OCI-LY3 (cell line): ENCODE data around the gene MAPKAPK2.

ENCODE experiments used
- H2AFZ ChIP-seq: fragments of 200-600, 300-600 bp; shearing (Covaris generic); 2 replicates; pipeline ENCODE4 v1.6.0; 2014; ENCODE audit warnings: antibody characterized with exemption, low read depth, low read length
- H3K27ac ChIP-seq: fragments of 200-600, 300-600 bp; sonication (generic); 2 replicates; pipeline ENCODE4 v1.5.1; 2014; ENCODE audit warnings: mild to moderate bottlenecking, low read length, moderate library complexity, mixed read lengths
- H3K27me3 ChIP-seq: fragments of 200-600, 300-600 bp; sonication (generic); 2 replicates; pipeline ENCODE4 v1.6.1; 2014; ENCODE audit warnings: low read depth, low read length, mixed read lengths
- H3K36me3 ChIP-seq: fragments of 200-600, 300-600 bp; sonication (generic); replicated peaks from 2 replicates; pipeline ENCODE3; 2014; ENCODE audit warnings: low read depth, low read length, mixed read lengths
- H3K4me1 ChIP-seq: fragments of 300-600, 200-600 bp; sonication (generic); 2 replicates; pipeline ENCODE4 v1.6.1; 2014; ENCODE audit warnings: low read length, mixed read lengths
- H3K4me2 ChIP-seq: fragments of 200-600, 300-600 bp; sonication (generic); 2 replicates; pipeline ENCODE4 v1.6.1; 2014; ENCODE audit warnings: low read length, mixed read lengths
- H3K4me3 ChIP-seq: fragments of 300-600, 200-600 bp; sonication (generic); 2 replicates; pipeline ENCODE4 v1.5.1; 2014; ENCODE audit warnings: antibody characterized with exemption, mild to moderate bottlenecking, low read length, moderate library complexity
- H3K79me2 ChIP-seq: fragments of 300-600, 200-600 bp; shearing (Covaris generic); 2 replicates; pipeline ENCODE4 v1.6.1; 2014; ENCODE audit warnings: mild to moderate bottlenecking, low read length, mixed read lengths
- H3K9ac ChIP-seq: fragments of 300-600, 200-600 bp; shearing (Covaris generic); 2 replicates; pipeline ENCODE4 v1.6.0; 2014; ENCODE audit warnings: mild to moderate bottlenecking, low read length, moderate library complexity
- H3K9me3 ChIP-seq: fragments of 200-600, 300-600 bp; shearing (Covaris generic); 2 replicates; pipeline ENCODE4 v1.6.1; 2014; ENCODE audit warnings: low read length, mixed read lengths; ENCODE audit not compliant: insufficient read depth
- H4K20me1 ChIP-seq: fragments of 200-600, 300-600 bp; sonication (generic); 2 replicates; pipeline ENCODE4 v1.6.1; 2016; ENCODE audit warnings: low read length, mixed read lengths; ENCODE audit not compliant: insufficient read depth
- CTCF ChIP-seq: fragments of 200-600, 300-600 bp; sonication (generic); IDR thresholded peaks from 2 replicates; pipeline ENCODE4 v1.5.1; 2014; ENCODE audit warnings: antibody characterized with exemption, low read length, low read depth
- EZH2phosphoT487 ChIP-seq: fragments of 200-600 bp; shearing (Covaris generic); IDR thresholded peaks from 2 replicates; pipeline ENCODE4 v1.6.1; 2018; ENCODE audit warnings: antibody characterized with exemption, mixed run types, low read depth

Gene MAPKAPK2

GRCh38 chr1:206683313-206683712, 1.4 kb upstream of the MAPKAPK2 start:
- Histone ChIP-seq H3K4me3 (peak overlapping the region; percentile 80), H3K9ac (peak overlapping the region; percentile 55), H3K27ac (peak overlapping the region; percentile 70), H3K79me2 (peaks cover 32% of the 10 kb centered on the region), H2AFZ (no peak overlapping the region; the same call in 1 of the 2 replicates), H3K36me3 (no peaks in the 10 kb centered on the region), H3K9me3 (no peaks in the 10 kb centered on the region), H3K4me2 (peak overlapping the region; percentile 94), H3K4me1 (peaks cover 75% of the 10 kb centered on the region), H3K27me3 (peaks cover 11% of the 10 kb centered on the region), H4K20me1 (peaks cover 24% of the 10 kb centered on the region)
- no peak for TF ChIP-seq EZH2phosphoT487
- no peak for TF ChIP-seq CTCF

GRCh38 chr1:206684003-206684402, 702 bp upstream of the MAPKAPK2 start:
- Histone ChIP-seq H3K4me2 (peak overlapping the region; percentile 94), H3K9ac (peak overlapping the region; percentile 55), H3K36me3 (no peaks in the 10 kb centered on the region), H3K9me3 (no peaks in the 10 kb centered on the region), H3K27ac (no peak overlapping the region), H2AFZ (no peak overlapping the region), H3K79me2 (peaks cover 39% of the 10 kb centered on the region), H4K20me1 (peaks cover 31% of the 10 kb centered on the region), H3K27me3 (peaks cover 11% of the 10 kb centered on the region), H3K4me1 (peaks cover 68% of the 10 kb centered on the region), H3K4me3 (peak overlapping the region; percentile 80)
- TF ChIP-seq EZH2phosphoT487 (no peak), CTCF (no peak)

GRCh38 chr1:206685334-206685768, 646 bp downstream of the MAPKAPK2 start:
- Histone ChIP-seq H4K20me1 (peaks cover 44% of the 10 kb centered on the region), H2AFZ (no peak overlapping the region), H3K27ac (peak overlapping the region; percentile 54), H3K4me1 (peaks cover 56% of the 10 kb centered on the region), H3K36me3 (no peaks in the 10 kb centered on the region), H3K27me3 (peaks cover 11% of the 10 kb centered on the region), H3K4me2 (peak overlapping the region; percentile 77), H3K79me2 (peaks cover 52% of the 10 kb centered on the region), H3K9ac (peak overlapping the region; percentile 75), H3K4me3 (peak overlapping the region; percentile 77), H3K9me3 (no peaks in the 10 kb centered on the region)
- TF ChIP-seq CTCF (no peak), EZH2phosphoT487 (no peak)

GRCh38 chr1:206685769-206686477, 1.2 kb downstream of the MAPKAPK2 start:
- Histone ChIP-seq H2AFZ (no peak overlapping the region), H3K36me3 (no peaks in the 10 kb centered on the region), H3K27ac (peak overlapping the region; percentile 54), H4K20me1 (peaks cover 50% of the 10 kb centered on the region), H3K4me1 (peaks cover 50% of the 10 kb centered on the region), H3K4me3 (peak overlapping the region; percentile 77), H3K9ac (peak overlapping the region; percentile 75), H3K27me3 (peaks cover 11% of the 10 kb centered on the region), H3K9me3 (no peaks in the 10 kb centered on the region), H3K4me2 (peak overlapping the region; percentile 77), H3K79me2 (peaks cover 58% of the 10 kb centered on the region)
- TF ChIP-seq CTCF, result no peak
- TF ChIP-seq EZH2phosphoT487, result no peak
